Nephron (organoid): ENCODE results near the gene CACNA2D3.

ENCODE experiments used
- H3K27ac Mint-ChIP-seq, 3 experiments: 2 replicates each; pipeline ENCODE4 v1.8.0; 2020; ENCODE audit warnings: mixed read lengths in 3 of 3, mild to moderate bottlenecking in 2 of 3, moderate library complexity in 1 of 3
- H3K27me3 Mint-ChIP-seq: 2 replicates; pipeline ENCODE4 v1.8.0; 2021; ENCODE audit warnings: low read depth, mild to moderate bottlenecking, moderate library complexity, mixed read lengths
- H3K36me3 Mint-ChIP-seq: 2 replicates; pipeline ENCODE4 v1.8.0; 2020; ENCODE audit warnings: low read depth, mixed read lengths
- H3K4me1 Mint-ChIP-seq: 2 replicates; pipeline ENCODE4 v1.8.0; 2020; ENCODE audit warnings: mixed read lengths
- H3K4me3 Mint-ChIP-seq, 3 experiments: 2 replicates each; pipeline ENCODE4 v1.8.0; 2020; ENCODE audit warnings: mild to moderate bottlenecking in 3 of 3, mixed read lengths in 3 of 3, moderate library complexity in 2 of 3
- H3K9me3 Mint-ChIP-seq: 2 replicates; pipeline ENCODE4 v1.8.0; 2020; ENCODE audit warnings: mixed read lengths
- CTCF ChIP-seq, 3 experiments: fragments of 200-600 bp; sonication (generic); IDR thresholded peaks; one replicate each; pipeline ENCODE4 v1.5.0; 2021; ENCODE audit warnings: antibody characterized with exemption in 3 of 3; ENCODE audit not compliant: unreplicated experiment in 3 of 3

The CACNA2D3 gene

GRCh38 chr3:54217828-54218227 lies 95.5 kb downstream of the CACNA2D3 start:
- TF ChIP-seq CTCF (IDR thresholded peaks at IDR 0.05; ENCODE audit: unreplicated experiment in 3 of 3) = no peak
- Mint-ChIP-seq H3K4me3 (no peak overlapping the region), H3K27me3 (no peaks in the 10 kb centered on the region)

DNA sequence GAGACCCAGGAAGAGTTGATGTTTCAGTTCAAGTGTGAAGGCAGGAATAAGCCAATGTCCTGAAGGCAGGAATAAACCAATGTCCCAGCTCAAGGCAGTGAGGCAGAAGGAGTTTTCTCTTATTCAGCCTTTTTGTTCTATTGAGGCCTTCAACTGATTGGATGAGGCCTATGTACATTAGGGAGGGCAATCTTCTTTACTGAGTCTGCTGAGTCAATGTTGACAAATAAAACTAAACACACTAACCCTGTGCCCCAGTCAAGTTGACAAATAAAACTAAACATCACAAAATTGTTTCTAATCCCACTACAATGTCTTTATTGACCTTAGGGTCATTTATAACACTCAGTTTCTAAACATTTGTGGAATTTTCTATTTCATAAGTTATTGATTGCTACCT lies 100.0 kb downstream of the CACNA2D3 start:
- Mint-ChIP-seq H3K4me1 (no peaks in the 10 kb centered on the region), H3K27me3 (no peaks in the 10 kb centered on the region), H3K36me3 (no peaks in the 10 kb centered on the region), H3K4me3 (no peak overlapping the region), H3K27ac (no peak overlapping the region), H3K9me3 (no peaks in the 10 kb centered on the region)
- no peak for TF ChIP-seq CTCF (IDR thresholded peaks at IDR 0.05; ENCODE audit: unreplicated experiment in 3 of 3)

More at GRCh38 chr3:54217828-54218227, 95.5 kb downstream of the CACNA2D3 start:
- Mint-ChIP-seq H3K27ac (no peak overlapping the region), H3K9me3 (peaks cover 2% of the 10 kb centered on the region), H3K36me3 (no peaks in the 10 kb centered on the region), H3K4me1 (no peaks in the 10 kb centered on the region)

DNA sequence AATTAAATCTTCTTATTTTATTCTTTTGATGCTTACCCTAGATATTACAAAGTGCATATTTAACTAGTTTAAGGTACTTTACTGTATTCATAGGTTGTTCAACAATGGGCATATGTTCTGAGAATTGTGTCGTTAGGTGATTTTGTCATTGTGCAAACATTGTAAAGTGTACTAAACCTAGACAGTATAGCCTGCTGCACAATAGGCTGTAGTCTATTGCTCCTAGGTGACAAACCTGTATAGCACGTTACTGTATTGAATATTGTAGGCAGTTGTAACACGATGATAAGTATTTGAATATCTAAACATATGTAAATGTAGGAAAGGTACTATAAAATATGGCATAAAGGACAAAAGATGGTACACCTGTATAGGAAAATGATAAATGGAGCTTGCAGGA lies 100.7 kb downstream of the CACNA2D3 start:
- Mint-ChIP-seq H3K36me3 (no peaks in the 10 kb centered on the region), H3K4me1 (no peaks in the 10 kb centered on the region), H3K4me3 (no peak overlapping the region), H3K9me3 (no peaks in the 10 kb centered on the region), H3K27ac (no peak overlapping the region), H3K27me3 (no peaks in the 10 kb centered on the region)
- TF ChIP-seq CTCF (IDR thresholded peaks at IDR 0.05; ENCODE audit: unreplicated experiment in 3 of 3) = no peak

DNA sequence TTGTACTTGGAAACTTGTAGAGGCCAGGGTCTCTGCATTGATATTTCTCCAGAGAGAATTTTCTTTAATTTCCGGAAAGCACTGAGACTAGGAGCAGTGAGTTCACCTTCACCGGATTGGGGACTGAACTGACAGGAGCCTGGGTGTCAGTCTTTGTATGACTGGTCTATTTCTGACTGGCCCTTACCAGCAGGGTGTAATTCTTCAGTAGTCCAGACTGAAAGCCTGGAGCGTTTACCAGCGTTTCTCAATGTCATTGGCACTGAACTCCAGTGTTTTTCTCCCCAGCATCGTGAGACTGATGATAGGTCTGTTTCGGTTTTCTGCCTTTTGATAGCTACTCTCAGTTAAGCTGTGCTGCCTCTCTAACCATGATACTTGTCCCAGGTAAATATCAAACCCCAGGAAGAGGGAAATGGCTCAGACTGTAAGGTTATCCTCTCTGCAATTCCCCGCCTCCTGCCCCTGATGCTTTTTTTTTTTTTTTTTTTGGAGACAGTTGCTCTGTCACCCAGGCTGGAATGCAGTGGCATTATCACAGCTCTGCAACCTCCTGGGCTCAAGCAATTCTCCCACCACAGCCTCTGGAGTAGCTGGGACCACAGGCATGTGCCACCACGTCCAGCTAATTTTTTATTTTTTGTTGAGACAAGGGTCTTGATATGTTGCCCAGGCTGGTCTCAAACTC lies 103.6 kb downstream of the CACNA2D3 start:
- no peaks in the 10 kb centered on the region for H3K36me3 Mint-ChIP-seq
- no peaks in the 10 kb centered on the region for H3K27me3 Mint-ChIP-seq
- peaks cover 13% of the 10 kb centered on the region for H3K4me1 Mint-ChIP-seq
- H3K27ac Mint-ChIP-seq = no peak overlapping the region
- no peak overlapping the region for H3K4me3 Mint-ChIP-seq
- no peaks in the 10 kb centered on the region for H3K9me3 Mint-ChIP-seq
- no peak for TF ChIP-seq CTCF (IDR thresholded peaks at IDR 0.05; ENCODE audit: unreplicated experiment in 3 of 3)

GRCh38 chr3:54228806-54229205 lies 106.5 kb downstream of the CACNA2D3 start:
- Mint-ChIP-seq H3K4me3 (no peak overlapping the region), H3K27ac (no peak overlapping the region), H3K36me3 (no peaks in the 10 kb centered on the region), H3K9me3 (no peaks in the 10 kb centered on the region), H3K4me1 (peaks cover 29% of the 10 kb centered on the region), H3K27me3 (no peaks in the 10 kb centered on the region)
- no peak for TF ChIP-seq CTCF (IDR thresholded peaks at IDR 0.05; ENCODE audit: unreplicated experiment in 3 of 3)

- H3K4me3 Mint-ChIP-seq = no peak overlapping the region
- H3K36me3 Mint-ChIP-seq = no peaks in the 10 kb centered on the region
- H3K27me3 Mint-ChIP-seq = peaks cover 5% of the 10 kb centered on the region
- no peak for TF ChIP-seq CTCF (IDR thresholded peaks at IDR 0.05; ENCODE audit: unreplicated experiment in 3 of 3)
- peaks cover 33% of the 10 kb centered on the region for H3K4me1 Mint-ChIP-seq
- peaks cover 2% of the 10 kb centered on the region for H3K9me3 Mint-ChIP-seq
- no peak overlapping the region for H3K27ac Mint-ChIP-seq
Observed at GRCh38 chr3:54232618-54233017, 110.3 kb downstream of the CACNA2D3 start.
